Measurements from ENCODE around the gene SPATA31E1.
A peak's percentile ranks its signal among the peaks of the same experiment; 100 is the strongest.
"Not testable (repeated sequence)": the region's sequence is repeated elsewhere in the genome, so short reads cannot be mapped to it uniquely, and the experiment has no call there.

SPATA31E1 gene

DNA sequence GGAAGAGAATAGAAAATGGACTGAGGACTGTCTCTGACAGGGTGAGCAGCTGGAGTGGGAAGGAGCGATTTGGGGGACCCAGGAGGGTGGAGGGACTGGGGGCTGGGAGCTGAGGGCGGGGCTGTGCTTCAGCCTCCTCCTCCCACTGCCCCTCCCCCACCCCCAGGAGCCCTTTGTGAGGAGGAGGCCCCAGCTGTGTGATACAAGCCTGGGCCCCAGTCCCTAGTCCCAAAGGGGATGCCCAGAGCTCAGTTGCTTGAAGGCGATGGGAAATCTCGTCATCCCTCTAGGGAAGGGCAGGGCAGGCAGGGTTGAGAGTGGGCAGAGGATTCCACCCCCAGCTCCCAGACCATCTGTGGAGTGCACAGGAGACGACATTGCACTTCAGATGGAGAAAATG is at the start of gene SPATA31E1:
TSS of gene SPATA31E1 (plus strand) at position 251 of the 400 bp plus-strand sequence. CDS start at position 266, 15 bp downstream.
- no peak for DNase-seq

DNA sequence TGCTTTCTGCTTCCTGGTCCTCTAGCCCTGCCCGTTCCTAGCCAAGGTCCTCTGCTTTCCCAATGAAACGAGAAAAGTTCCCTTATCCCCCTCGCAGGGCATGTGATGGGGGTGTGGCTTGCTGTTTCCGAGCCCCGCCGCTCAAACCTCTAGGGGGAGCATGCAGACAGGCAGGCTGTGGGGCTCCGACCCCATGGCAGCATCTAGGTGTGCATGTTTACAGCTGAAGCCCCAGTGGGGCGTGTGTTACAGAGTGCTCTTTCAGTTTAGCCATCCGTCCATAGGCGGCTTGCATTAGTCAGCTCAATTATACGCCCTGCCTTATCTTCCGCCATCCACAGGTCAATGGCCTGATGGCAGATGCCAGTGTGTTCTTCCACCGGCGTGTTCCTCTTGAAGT is 48.3 kb upstream of the SPATA31E1 start:
- DNase-seq = peak; percentile 18

DNA sequence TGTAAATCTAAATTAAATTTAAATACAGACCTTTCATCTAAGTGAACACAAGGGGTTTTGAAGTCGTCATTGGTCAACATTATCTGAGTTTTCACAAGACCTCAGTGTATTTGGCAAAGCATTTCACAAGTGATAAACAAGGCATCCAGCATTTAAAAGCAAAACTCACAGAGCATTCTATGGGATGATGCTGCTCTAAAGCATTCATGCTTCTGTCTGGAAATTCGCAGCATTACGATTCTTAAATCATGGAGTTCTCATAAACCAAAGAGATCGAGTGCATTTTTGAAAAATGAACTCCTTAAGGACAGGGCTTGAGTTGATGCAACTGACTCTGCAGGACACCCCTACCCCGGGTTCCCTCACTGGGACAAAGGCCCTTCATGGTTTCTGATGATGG is 46.1 kb upstream of the SPATA31E1 start:
- no peak for DNase-seq

- DNase-seq = no peak
Measured at GRCh38 chr9:87836951-87837705, 45.5 kb upstream of the SPATA31E1 start.

DNA sequence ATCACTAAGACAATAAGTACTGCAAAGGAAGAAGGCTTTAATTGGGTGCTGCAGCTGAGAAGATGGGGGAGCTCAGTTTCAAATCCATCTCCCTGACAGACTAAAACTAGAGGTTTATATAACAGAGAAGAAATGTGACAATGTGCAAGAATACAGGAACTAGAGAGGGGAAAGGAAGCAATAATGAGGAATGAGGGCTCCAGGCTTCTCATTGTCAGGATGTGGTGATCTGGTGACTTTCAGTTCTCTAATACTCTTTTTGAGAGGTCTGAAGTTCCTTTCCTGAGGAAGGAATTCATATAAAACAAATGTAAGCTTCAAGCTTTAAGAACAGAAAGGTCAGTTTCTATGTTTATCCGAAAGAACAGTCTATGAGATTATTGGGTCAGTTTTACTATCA is 42.5 kb upstream of the SPATA31E1 start:
- no peak for DNase-seq

DNA sequence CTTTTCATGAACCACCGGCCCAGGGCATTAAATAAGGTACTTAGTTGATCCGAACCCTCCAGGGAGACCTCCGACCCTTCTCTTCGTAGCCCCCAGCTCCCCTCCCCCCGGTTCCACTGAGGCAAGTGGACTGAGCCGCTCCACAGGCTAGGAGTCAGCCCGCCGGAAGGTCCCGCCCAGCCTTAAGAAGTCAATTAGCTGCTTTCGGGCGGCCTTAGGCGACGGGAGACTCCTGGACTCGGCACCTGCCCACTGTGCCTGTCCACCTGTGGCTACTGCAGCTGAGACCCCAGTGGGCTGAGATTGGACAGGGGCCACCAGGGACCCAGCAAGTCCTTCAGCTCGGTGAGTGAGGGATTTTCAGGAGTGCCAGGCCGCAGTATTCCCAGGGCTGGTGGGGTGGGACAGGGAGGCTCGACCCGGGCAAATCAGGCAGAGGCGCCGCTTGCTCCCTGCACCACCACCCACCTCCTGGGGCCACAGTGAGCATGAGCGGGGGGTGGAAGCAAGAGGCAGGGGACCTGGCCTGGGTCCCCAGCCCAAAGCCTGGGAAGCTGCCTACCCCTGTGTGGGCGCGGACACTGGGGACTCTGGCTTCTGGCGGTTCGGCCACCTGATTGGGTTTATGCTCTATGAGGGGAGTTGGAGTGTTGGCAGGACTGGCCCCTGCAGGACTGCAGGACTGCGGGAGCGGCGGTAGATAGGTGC is 39.6 kb upstream of the SPATA31E1 start:
- no peak for DNase-seq

DNA sequence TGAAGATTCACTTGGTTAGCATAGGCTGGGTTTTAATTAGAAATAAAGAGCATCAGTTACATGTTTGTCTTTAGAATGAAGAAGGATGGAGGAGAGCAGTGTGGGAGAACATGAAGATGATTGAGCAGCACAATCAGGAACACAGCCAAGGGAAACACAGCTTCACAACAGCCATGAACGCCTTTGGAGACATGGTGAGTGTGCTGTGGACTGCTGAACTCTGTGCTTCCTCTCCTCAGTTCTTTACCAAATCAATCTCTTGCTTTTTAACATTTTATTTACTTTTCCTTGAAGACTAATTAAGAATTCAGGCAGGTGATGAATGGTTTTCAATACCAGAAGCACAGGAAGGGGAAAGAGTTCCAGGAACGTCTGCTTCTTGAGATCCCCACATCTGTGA is 38.2 kb upstream of the SPATA31E1 start:
- no peak for DNase-seq

GRCh38 chr9:87847817-87848216 is 34.9 kb upstream of the SPATA31E1 start:
- DNase-seq = not testable (repeated sequence)

DNA sequence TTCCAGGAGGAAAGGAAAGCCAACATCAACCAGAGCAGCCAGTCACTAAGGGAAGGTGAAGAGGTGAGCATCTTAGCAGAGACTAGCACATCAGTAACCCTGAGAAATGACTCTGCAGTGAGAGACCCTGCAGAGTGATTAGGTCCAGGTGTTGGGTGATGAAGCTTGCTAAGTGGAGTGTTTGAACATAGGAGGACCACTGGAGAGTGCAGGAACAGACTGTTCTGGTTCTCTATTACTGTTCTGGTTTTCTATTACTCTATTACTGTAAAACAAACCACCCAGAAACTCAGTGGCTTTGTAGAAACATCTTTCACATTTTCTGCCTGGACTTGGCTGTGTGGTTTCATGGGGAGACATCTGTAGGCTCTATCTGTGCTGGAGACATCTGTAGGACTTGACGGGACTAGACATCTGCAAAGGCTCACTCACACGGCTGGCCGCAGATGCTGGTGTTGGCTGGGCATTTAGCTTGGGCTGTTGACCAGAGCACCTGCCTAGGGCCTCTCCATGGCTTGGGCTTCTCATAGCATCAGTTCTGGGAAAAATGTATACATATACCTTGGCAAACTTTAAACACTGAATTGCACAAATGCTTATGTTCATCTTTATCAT is 33.4 kb upstream of the SPATA31E1 start:
- no peak for DNase-seq

DNA sequence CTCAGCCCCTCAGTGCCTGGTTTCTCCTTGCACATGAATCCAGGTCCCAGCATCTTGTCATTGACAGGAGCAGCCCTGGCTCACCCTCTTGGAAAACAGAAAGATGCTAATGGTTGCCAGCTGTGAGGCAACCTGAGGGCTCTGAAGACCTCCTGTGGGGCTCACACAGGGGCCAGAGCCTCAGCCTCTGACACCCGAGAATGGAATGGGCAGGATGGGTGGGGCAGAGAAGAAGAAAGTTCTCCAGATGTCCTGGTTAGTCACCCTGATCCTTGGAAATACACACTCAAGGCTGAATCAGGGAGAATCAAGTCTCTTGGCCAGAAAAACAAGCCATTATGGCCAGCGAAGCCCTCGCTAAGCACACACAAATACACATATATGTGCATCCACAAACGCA is 32.3 kb upstream of the SPATA31E1 start:
- DNase-seq = no peak

GRCh38 chr9:87851186-87851585 is 31.5 kb upstream of the SPATA31E1 start:
- DNase-seq = not testable (repeated sequence)

- peak; percentile 1 for DNase-seq
Measured at GRCh38 chr9:87853302-87853701, 29.4 kb upstream of the SPATA31E1 start.

- peak; percentile 64 for DNase-seq
Measured at GRCh38 chr9:87853876-87854579, 28.6 kb upstream of the SPATA31E1 start.

DNA sequence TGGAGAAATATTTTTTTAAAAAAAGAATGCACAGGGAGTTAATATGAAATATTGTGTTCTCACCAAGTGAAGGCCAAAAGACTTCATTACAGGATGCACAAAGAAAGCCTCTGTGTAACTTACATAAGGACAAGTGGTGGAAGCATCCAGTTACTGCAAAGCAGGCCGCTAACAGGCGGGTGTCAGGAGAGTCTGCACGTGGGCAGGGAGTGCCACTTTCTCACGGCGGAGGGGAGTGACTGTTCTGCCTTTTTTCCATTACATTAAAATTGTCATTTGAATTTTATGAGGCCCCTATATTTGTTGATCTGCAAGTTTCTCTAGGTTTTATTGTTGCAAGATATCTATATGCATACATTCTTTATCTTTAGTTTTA is 28.1 kb upstream of the SPATA31E1 start:
- no peak for DNase-seq

DNA sequence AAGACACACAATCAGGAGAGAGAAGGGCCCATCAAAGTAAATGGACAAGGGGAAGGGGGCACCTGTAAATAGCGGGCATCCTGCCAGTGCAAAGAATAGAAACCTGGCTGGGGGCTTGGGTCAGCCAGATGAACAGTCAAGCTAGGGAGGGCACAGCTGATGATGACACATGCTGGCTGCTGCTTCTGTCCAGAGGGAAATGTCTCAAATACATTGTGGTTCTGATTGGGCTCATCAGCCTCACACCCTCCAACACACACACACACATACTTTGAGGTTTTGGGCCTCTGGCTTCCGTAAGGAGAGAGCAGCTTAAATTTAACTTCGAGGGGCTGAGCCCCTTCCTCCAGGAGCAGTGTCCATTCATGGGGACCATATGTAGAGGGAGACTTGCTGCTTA is 27.6 kb upstream of the SPATA31E1 start:
- DNase-seq = no peak

DNA sequence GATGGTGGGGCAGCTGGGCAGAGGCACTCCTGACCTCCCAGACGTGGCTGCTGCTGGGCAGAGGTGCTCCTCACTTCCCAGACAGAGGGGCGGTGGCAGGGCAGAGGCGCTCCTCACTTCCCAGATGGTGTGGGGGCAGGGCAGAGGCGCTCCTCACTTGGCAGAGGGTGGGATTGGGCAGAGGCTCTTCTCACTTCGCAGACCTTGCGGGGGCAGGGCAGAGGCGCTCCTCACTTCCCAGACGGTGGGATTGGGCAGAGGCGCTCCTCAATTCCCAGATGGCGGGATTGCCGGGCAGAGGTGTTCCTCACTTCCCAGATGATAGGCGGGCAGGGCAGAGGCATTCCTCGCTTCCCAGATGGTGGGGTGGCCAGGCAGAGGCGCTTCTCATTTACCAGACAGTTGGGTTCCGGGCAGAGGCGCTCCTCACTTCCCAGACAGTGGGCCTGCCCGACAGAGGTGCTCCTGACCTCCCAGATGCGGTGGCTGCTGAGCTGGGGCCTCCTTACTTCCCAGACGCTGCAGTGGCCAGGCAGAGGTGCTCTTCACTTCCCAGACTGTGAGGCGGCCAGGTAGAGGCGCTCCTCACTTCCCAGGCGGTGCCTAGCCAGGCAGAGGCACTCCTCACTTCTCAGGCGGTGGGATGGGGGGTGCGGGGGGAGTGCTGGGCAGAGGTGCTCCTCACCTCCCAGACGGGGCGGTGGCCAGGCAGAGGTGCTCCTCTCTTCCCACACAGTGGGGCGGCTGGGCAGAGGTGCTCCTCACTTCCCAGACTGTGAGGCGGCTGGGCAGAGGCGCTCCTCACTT is 25.3 kb upstream of the SPATA31E1 start:
- DNase-seq = no peak

DNA sequence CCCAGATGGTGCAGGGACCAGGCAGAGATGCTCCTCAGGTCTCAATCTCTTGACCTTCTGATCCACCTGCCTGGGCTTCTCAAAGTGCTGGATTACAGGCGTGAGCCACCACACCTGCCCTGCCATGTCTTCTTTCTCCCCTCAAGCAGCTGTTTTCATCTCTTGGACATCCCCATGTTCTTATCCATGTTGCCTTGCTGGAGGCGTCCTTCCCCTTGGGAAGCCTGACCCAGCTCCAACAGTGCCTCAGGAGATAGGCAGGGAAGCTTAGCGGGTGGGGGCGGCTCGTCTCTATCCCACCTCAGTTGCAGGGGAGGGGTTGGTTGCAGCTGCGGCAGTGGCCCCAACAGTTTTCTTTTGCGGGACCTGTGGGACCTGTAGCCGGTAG is 24.7 kb upstream of the SPATA31E1 start:
- no peak for DNase-seq

DNA sequence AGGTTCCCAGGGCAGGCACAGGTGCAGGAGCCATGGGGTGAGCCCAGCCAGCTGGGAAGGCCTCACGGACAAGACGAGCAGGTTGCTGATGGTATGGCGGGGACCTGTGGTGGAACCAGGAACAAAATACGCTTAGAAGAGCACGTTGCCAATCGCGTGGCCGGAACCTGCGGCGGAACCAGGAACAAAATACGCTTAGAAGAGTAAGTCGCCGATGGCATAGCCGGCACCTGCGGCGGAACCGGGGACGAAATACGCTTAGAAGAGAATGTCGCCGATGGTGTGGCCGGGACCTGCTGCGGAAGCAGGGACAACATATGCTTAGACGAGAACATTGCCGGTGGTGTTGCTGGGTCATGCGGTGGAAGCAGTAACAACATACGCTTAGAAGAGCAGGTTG is 23.5 kb upstream of the SPATA31E1 start:
- no peak for DNase-seq

DNA sequence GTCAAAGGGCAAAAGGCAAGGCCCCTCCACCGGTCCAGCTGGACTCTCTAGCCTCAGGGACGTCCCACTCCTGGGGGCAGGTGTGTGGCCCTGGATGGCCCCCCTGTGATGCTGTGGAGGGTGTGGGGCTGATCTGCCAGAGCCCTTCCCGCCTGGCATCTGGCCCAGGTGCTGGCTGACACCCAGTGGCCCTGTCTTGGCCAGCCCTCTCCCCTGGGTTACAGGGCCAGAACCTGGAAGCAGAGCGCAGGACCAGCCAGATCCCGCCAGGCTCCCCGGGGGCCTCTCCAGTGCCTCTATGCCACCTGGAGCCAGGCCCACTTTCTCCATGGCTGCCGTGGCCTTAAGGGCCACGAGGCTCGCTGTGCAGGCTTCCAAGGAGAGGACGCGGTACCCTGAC is 22.9 kb upstream of the SPATA31E1 start:
- no peak for DNase-seq

GRCh38 chr9:87861332-87861731 is 21.3 kb upstream of the SPATA31E1 start:
- DNase-seq = no peak

DNA sequence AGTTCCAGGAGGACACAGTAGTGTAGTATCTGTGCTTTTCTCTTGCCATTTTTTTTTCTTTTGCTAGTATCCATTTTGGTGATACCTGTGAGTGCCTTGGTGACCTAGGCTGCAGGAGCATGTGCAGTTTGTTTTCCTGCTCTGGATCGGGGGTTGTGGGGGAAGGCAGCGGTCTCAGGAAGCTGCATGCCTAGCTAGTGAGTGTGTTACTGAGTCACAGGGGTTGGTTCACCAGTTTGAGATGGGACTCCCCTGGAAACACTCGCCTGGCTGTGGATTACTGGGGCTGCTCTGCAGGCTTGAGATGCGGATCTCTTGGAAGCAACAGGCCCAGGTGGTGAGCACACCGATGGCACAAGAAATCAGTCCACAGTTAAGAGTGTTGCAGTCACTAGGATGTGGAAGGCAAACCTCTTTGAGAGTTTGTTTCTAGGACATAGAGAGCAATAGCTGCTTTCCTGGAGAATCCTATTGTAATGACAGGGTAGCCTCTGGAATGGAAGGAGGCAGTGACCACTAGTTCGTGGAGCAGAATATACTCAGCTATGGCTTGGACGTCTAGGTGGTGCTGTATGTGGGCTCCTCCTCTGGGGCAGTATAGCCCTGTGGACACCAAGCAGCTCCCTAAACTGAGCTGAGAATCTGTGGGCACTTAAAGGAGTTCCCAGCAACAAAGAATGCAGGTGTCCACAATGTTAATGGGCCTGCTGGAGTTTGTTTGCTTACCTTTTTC is 20.0 kb upstream of the SPATA31E1 start:
- no peak for DNase-seq

Measured in NCI-H82 (cell line).